Endometrial microvascular endothelial cells (primary cell): ENCODE data around the gene SPATA31C1. TPM values are rescaled to one million over a fixed set of nuclear protein-coding genes. Genes with fewer than 3 reads are reported as not detected.
"Not testable (repeated sequence)": the region's sequence is repeated elsewhere in the genome, so short reads cannot be mapped to it uniquely, and the experiment has no call there.

ENCODE experiments used
- in situ Hi-C: cut with HindIII; loops from 2 replicates; pipeline ENCODE4 v1.10.0; 2017; ENCODE audit warnings: low sequenced_read_pairs, low pct_unique_long_range_greater_than_20kb; ENCODE audit errors: inconsistent ontology term
- total RNA-seq: library from RNA; depleted of rRNA; stranded (reverse); fragments of >200 nt; gene quantifications from one replicate; pipeline ENCODE4 v1.2.3, GENCODE V29; 2015; ENCODE audit errors: inconsistent ontology term

Gene SPATA31C1
- total RNA-seq: not detected

- in situ Hi-C loops: not testable (repeated sequence)
These were observed at the start of gene SPATA31C1 for GRCh38 chr9:87917662-87918061. Gene SPATA31C1 (plus strand): TSS chr9:87917962.

- in situ Hi-C loops: no loop called here
These were observed 49.6 kb upstream of the SPATA31C1 start for GRCh38 chr9:87868175-87868574.

DNA sequence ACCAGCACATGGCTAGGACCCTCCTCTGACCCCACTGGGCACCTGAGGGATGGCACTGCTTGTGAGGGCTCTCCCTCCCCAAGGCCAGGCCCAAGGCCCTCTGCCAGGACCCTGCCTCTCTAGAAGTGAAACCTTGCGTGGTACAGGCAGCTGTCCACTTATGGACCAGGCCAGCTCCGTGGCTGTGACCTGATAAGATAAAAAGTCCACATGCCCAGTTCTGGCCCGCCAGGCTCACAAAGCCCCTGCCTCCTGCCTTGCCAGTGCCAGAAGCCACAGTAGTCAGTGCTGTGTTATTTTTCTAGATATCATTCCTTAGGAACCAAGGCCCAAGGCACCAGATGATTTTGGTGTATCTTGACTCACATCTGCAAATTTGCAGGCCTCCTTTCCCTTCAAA lies 49.1 kb upstream of the SPATA31C1 start:
- in situ Hi-C loops: no loop called here

DNA sequence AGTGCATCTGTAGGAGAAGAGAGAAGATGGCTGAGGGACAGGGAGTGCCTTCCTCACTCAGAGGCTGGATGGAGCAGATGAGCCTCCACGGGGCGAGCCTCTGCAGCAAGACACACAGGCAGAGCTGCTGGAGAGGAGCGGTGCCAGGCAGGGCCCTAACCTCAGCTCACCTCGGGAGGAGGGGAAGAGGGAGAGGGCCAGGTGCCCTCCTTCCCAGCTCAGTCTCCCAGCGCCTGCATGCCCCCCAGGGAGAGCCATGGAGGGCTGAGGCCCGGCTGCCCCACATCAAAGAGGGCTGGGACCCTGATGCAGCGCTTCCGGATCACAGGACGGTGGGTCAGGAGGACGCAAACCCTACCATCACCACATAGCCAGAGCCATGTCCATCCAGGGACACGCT lies 48.7 kb upstream of the SPATA31C1 start:
- in situ Hi-C loops: no loop called here

DNA sequence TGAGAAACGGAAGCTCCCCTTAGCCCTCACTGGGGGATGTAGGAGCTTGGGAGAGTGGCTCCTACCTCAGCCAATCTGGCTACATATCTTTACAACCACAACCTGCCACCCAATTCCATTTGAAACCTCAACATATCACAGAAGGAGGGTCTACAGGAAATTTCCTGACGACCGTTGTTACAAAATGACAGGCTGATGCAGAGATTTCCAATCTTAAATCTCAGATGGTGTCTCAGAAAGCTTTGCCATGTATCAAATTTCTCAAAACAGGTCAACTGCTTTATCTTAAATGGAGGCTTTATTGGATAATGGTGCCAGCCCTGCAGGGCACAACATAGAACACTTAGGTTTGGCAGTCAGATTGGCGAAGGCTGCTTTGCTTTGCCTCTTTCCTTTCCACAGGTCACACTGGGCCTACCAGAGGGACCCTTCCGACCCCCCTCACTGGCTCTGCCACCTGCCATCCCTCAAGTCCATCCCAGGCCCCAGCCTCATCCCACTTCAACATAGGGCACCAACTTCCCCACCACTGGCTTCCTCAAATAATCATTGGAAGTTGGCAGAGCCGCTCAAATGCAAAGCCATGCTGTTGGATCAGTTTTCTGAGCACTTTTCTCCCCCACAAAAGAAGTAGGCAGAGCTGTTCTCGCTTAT lies 46.2 kb upstream of the SPATA31C1 start:
- in situ Hi-C loops: no loop called here

GRCh38 chr9:87872079-87872624 lies 45.6 kb upstream of the SPATA31C1 start:
- in situ Hi-C loops: no loop called here

DNA sequence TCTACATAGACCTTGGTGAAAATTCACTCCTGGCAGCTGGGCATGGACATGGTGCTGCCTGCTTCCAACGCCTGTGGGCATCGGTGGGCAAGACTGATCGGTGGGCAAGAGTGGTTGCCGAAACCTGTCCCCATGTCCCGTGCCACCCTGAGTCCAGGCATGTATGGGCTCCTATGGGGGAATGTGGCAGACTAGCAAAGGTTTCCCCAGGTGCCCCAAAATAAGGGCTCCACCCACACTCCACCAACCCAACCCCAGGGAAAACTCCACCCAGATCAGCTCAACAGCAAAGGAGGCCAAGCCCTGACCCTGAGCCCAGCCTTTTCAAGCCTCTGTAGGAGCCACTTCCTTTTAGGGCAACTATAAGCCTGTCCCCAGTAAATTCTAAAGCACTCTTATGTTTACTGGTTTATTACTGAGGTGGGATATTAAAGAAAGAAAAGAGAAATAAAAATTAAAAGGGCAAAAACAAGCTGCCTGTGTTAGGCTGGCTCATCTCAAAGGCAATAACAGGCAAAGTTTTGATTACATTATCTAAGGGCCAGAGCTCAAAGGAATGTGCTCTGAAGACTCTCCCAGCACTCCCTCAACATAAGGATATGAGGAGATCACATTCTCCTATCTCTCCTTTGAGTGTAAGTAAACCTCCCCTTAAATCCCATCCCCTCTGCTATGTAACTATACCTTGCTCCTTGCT lies 44.0 kb upstream of the SPATA31C1 start:
- in situ Hi-C loops: no loop called here

- in situ Hi-C loops: no loop called here
These were observed 43.5 kb upstream of the SPATA31C1 start for GRCh38 chr9:87874304-87874623.

DNA sequence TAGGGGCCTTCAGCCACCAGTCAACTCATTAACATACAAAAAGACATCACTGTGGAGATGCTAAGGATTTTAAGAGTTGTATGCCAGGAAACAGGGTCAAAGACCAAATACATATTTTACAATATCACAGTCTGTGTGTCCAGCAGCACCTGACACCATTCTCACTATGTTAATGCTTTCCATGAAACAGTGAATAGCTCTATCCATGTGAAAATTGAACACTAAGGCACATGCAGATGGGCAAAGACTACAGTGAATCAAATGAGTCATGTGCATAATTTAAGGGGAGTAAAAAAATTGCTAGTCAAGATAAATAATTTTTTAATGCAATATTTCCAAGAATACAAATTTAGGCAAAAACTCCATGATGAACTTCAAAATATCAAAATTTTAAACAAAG lies 42.7 kb upstream of the SPATA31C1 start:
- in situ Hi-C loops: no loop called here

- in situ Hi-C loops: no loop called here
These were observed 41.8 kb upstream of the SPATA31C1 start for GRCh38 chr9:87875831-87876545.

DNA sequence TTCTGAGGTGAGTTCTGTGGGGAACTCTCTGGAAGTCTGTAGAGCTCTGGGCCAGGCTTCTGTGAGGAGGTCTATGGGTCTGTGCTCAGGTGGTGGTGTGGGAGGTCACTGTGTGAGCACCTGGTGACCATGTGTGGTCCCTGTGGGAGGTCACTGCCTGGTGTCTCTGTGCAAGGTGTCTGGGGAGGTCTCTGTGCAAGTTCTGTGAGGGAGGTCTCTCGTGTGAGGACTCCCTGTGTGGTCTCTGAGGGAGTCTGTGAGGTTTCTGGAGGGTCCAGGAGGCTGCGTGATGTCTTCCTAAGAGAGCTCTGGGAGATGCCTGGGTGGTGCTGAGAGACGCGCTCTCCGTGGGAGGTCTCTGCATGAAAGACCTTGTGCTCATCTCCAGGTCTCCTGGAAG lies 41.1 kb upstream of the SPATA31C1 start:
- in situ Hi-C loops: no loop called here

DNA sequence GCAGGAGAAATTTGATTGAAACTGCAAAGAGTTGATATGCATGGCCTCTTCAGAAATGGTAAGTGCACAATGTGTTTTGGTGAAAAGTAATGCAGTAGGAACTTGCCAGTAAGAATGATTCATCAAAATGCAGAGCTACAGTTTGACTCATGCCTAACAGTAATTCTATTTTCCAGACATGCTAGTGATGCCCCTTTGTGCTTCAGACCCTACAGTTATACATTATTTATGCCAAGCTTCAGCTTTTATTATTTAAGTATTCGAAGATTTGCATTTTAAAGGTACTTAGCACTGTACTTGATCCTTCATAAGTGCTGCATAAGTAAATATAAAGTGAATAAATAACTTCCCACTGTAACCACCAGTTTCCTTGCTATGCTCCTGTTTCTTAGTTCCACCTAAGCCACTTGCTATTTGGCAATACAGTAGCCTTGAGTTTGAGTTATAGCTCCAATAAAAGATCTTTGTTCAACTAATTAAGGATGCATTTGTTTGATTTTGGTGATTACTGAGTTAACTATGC lies 38.7 kb upstream of the SPATA31C1 start:
- in situ Hi-C loops: no loop called here

- in situ Hi-C loops: no loop called here
These were observed 37.6 kb upstream of the SPATA31C1 start for GRCh38 chr9:87880116-87880515.

- in situ Hi-C loops: no loop called here
These were observed 37.1 kb upstream of the SPATA31C1 start for GRCh38 chr9:87880683-87881082.

GRCh38 chr9:87882627-87883026 lies 35.1 kb upstream of the SPATA31C1 start, which contains the start of gene SPATA31E1:
Gene SPATA31E1 (plus strand): TSS chr9:87882877. CDS start chr9:87882892, 15 bp downstream.
- in situ Hi-C loops: no loop called here

DNA sequence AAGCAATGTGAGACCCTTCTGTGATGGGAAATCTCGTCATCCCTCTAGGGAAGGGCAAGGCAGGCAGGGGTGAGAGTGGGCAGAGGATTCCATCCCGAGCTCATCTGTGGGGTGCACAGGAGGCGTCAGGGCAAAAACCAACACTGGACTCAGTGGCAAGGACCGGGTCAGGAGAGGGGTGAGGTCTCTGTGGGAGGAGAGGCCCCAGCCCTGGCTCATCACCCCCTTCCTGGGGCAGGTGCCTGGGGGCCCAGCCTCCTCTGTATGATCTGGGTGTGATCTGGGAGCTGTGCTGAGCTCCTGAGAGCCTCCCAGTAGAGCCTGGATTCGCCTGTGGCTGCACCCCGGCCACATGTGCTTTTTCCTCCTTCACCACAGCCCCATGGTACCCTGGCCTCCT lies 34.5 kb upstream of the SPATA31C1 start:
- in situ Hi-C loops: no loop called here

- in situ Hi-C loops: no loop called here
These were observed 33.8 kb upstream of the SPATA31C1 start for GRCh38 chr9:87883990-87884389.

DNA sequence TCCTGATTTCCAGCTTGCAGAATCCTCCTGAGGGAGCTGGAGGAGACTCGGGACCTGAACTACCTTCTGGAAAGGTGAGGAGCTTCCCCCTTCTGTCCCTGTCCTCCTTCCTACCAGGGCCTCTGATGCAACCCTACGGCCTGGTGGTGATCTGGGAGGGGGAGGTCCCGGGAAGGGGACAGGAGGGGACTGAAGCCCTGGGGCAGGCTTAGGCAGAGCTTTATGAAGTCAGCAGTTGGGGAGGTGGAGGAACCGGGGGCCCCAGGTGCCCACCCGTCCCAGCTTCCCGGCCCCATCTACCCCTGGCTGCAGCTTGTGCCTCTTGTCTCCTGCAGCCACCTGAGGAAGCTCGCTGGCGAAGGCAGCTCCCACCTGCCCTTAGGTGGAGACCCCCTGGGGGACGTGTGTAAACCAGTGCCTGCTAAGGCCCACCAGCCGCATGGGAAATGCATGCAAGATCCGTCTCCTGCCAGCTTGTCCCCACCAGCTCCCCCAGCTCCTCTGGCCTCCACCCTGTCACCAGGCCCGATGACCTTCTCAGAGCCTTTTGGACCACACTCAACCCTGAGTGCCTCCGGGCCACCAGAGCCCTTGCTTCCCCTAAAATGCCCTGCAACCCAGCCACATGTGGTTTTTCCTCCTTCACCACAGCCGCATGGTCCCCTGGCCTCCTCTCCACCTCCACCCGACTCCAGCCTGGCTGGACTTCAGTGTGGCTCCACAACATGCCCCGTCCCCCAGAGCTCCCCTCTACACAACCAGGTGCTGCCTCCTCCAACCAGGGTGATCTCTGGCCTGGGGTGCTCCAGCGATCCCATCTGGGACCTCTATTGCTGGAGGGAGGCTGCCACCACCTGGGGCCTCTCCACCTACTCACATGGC lies 32.9 kb upstream of the SPATA31C1 start:
- in situ Hi-C loops: no loop called here
